T47D (cell line): ENCODE measurements around the gene USF1.
"Not testable (repeated sequence)": the region's sequence is repeated elsewhere in the genome, so short reads cannot be mapped to it uniquely, and the experiment has no call there.

ENCODE experiments used
- DNase-seq, 2 experiments: peaks; one replicate each; pipeline versions ENCODE4 v3.0.0 to v3.0.0-alpha.2; 2011 to 2012; ENCODE audit warnings: low read depth in 1 of 2, low spot score in 1 of 2
- JUND ChIP-seq: IDR thresholded peaks from 2 replicates; pipeline ENCODE4 v1.6.1; 2012; ENCODE audit warnings: low read depth
- in situ Hi-C: cut with HindIII; loops from 2 replicates; pipeline ENCODE4 v1.10.0; 2016; ENCODE audit warnings: low sequenced_read_pairs, low pct_unique_long_range_greater_than_20kb

USF1 gene

DNA sequence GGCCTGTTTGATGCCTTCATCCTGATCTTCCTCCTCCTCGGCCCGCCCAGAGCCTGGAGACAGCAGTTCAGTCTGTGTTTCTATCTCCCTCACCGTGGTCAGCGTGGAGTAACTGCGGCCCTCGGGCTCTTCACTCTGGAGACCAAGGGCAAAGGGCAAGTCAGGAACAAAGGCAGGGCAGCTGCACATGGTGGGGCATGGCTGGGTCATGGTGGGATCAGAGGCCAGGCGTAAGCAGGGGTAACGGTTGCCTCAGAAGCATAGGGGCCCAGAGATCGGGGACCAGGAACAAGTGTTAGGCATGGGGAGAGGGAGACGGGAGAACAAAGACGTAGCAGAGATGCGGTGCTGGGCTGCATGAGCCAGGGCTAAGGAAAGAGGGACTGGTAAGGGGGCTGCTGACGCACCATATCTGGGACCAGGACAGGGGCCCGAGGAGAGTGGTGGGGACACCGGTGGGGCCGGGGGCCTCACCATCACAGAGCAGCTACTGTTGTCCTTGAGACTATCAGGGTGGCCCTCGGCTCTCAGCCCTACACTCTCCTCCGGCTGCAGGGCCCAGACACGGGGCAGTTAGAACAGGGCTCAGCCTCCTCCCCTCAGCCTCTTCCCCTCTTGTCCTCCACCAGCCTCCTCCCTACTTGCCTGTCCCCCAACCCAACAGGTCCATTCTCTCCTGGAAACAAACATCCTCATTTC, 27.1 kb upstream of the USF1 start:
- no peak for TF ChIP-seq JUND
- DNase-seq = no peak
- in situ Hi-C loops = no loop called here

DNA sequence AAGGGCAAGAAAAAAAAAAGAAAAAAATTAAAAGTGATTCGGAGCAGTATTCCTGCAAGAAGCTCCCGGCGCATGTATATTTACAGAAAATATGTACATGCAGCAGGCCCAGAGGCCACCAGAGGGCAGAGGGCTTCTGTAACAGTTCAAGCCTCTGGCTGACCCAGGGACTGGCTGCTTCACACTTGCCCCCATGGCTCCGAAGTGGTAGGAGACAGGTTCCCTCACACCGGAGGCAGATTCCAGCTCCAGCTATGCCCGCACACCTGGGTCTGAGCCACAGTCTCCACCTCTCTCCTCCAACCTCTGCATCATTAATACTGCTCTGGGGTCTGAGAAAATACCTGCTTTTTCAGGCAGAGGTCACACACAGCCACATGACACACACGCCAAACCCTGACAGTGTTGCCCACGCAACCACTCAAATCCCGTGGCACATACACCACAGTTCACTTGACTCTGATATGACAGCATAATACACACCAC, 26.2 kb upstream of the USF1 start:
- TF ChIP-seq JUND = no peak
- in situ Hi-C loops = no loop called here
- DNase-seq = peak; percentile 81 to 84

GRCh38 chr1:161070761-161071160, 25.0 kb upstream of the USF1 start:
- TF ChIP-seq JUND = no peak
- in situ Hi-C loops = no loop called here
- DNase-seq = no peak

DNA sequence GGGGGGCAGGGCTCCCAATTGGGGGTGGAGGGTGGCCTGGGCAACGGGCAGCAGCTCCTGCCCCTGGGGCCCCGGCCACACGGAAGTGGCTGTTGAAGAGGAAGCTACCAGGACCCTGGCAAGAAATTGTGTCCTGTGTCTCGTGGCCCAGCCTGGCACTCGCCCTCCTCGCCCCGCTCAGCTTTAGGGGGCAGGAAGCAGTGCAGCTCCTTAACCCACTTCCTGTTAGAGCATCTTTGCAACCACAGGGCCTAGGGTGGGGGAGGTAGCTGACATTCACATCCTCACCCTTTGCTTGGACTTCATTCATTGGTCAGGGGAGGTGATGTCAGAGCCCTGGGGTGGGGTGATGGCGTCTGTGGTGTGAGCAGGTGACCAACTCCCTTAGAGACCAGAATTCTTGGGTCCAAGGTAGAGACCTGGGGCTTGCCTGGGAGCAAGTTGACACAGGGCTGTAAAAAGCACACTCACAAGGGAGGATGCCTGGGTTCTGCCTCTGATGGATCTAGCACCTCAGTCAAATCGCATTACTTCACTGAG, 24.0 kb upstream of the USF1 start, which contains the start of gene ARHGAP30:
Gene ARHGAP30, minus strand, starts transcription at position 161 of the 540 bp plus-strand sequence. CDS start 267 bp downstream, outside the sequence.
- in situ Hi-C loops = no loop called here
- no peak for TF ChIP-seq JUND
- DNase-seq = no peak

GRCh38 chr1:161069241-161069640, 23.5 kb upstream of the USF1 start:
- in situ Hi-C loops = no loop called here
- TF ChIP-seq JUND = no peak
- DNase-seq = no peak

DNA sequence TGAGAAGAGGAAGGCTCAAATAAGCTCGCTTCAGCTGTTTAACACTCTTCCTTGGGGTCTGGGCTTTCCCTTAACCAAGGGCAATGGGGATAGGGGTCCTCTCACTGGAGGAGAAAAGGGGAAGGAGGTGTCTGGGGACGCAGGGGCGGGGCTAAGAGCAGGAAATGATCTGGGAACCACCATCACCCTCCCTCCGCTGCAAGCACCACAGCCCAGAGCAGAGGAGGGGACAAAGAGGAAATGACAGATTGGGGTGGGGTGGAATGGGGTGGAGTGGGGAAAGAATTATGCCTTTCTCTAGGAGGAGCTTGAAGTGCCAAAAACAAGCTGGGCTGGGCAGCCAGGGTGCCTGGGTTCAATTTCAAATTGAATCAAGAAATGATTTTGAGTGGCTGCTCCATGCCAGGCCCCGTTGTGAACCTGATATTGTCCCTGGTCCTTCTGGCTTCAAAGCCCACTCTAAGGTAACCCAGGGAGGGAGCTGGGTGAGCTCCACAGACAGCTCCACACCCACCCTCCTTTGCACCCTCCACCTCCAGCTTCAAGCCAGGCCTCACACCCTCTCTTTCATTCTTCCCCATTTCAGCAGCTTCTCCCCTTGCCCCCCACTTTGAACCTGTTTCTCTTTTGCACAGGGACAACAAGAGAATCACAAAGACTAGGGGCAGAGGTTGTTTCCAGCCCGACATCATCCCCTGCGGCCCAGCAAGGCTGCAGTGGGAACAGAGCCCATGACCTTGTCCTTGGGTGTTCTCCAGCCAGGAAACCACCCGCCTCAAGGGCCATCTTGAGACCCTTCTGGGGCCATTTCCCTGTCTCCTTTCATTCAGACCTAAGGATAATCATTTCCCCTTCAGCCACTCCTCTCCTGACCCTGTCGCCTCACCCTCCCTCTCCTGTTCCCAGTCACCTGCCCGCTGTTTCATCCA, 22.8 kb upstream of the USF1 start:
- DNase-seq = no peak
- in situ Hi-C loops = no loop called here
- TF ChIP-seq JUND = no peak

GRCh38 chr1:161066694-161067093, 20.9 kb upstream of the USF1 start:
- in situ Hi-C loops = no loop called here
- TF ChIP-seq JUND = no peak
- DNase-seq = no peak

DNA sequence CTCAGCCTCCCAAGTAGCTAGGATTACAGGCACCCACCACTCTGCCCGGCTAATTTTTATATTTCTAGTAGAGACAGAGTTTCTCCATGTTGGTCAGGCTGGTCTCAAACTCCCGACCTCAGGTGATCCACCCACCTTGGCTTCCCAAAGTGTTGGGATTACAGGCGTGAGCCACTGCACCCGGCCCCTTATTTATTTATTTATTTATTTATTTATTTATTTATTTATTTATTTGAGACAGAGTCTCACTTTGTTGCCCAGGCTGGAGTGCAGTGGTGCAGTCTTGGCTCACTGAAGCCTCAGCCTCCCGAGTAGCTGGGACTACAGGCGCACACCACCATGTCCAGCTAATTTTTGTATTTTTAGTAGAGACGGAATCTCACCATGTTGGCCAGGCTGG, 19.9 kb upstream of the USF1 start:
- in situ Hi-C loops = not testable (repeated sequence)

GRCh38 chr1:161063936-161064335, 18.2 kb upstream of the USF1 start:
- DNase-seq, in situ Hi-C loops: not testable (repeated sequence)

More for the DNA sequence above, 19.9 kb upstream of the USF1 start:
- DNase-seq = not testable (repeated sequence)

DNA sequence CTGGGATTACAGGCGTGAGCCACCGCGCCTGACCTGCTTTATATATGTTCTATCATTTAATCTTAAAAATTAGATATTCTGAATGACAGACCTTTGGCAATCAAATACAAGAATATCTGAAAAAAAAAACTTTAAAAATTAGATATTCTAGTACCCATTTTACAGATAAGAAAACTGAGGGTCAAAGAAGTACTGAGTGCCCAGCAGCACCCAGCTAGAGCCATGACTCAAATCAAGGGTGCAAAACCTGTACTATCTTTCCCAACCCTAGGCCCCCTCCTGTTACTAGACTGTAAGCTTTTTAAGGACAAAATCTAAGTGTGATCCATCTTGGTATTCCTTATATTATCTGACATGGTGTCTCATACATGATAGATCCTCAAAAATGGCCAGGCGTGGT, 15.6 kb upstream of the USF1 start:
- TF ChIP-seq JUND = no peak
- in situ Hi-C loops = no loop called here
- DNase-seq = no peak

GRCh38 chr1:161059293-161059692, 13.5 kb upstream of the USF1 start:
- DNase-seq = no peak
- in situ Hi-C loops = no loop called here
- no peak for TF ChIP-seq JUND

DNA sequence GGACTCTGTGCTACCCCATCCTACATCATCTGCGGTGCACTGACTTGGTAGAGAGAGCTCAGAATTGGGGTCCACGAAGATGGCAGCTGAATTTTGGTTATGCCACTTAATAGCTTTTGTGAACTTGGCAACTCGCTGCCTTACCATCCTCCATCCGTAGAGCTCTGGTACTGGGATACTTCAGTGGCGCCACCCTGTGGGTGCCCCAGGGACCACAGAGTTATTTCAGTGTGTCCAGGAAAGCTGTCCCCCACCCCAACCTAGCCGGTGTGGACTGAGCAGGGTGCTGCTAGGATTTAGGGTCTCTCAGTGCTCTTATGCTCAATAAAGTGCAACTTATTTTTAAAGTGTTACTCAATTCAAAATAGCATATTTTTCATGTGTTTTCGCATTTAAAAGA, 9.0 kb upstream of the USF1 start:
- no peak for DNase-seq
- in situ Hi-C loops = no loop called here

DNA sequence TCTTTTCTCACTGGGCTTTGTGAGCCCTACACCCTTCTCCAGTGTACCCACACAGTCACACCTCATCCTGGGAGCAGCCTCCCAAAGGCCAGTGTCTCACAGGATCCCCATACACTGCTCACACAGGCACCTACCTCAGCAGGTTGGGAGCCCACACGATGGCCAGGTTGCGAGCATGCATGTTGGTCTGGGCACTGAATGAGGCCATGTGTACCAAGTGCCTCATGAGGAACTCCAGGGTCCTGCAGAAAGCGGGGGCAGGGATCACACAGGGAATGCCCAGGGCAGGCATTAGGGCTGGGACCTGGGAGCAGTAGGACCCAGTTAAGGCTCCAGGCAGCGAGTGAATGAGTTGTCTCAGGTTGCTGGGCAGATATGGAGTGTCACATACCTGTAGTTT, 8.5 kb upstream of the USF1 start:
- in situ Hi-C loops = no loop called here

More for the DNA sequence above, 9.0 kb upstream of the USF1 start:
- no peak for TF ChIP-seq JUND

More for the DNA sequence above, 8.5 kb upstream of the USF1 start:
- TF ChIP-seq JUND = no peak
- no peak for DNase-seq
